ENCODE measurements around the gene CEP250. TPM values are rescaled to one million over a fixed set of nuclear protein-coding genes. Genes with fewer than 3 reads are reported as not detected.

Gene CEP250
- total RNA-seq, 1 experiment from 2014 or later, result 41.0 TPM

DNA sequence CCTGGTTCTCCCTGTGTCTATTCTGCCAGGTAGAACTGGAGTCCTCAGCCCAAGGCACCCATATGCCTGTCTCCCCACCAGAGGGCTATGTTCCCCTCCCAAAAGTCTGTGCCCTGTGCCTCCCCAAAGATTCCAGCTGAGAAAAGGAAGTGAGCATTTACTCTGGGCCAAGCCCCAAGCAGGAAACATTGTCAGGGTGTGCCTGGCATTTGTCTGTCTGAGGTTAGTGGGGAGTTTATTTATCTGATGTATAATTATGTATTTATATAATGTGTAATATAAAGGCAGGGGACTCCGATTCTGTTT is 23.0 kb upstream of the CEP250 start:
- no peak overlapping the region for H3K4me3 Mint-ChIP-seq (ENCODE audit: unreplicated experiment)
- no peaks in the 10 kb centered on the region for H3K9me3 Mint-ChIP-seq (ENCODE audit: unreplicated experiment)
- intact Hi-C loops (cut with micrococcal nuclease), result no loop called here
- DNase-seq (ENCODE audit: unreplicated experiment), result no peak
- H3K36me3 Mint-ChIP-seq (ENCODE audit: insufficient read depth, unreplicated experiment), result no peaks in the 10 kb centered on the region
- H3K27me3 Mint-ChIP-seq (ENCODE audit: insufficient read depth, unreplicated experiment), result no peaks in the 10 kb centered on the region
- no peaks in the 10 kb centered on the region for H3K4me1 Mint-ChIP-seq (ENCODE audit: insufficient read depth, unreplicated experiment)
- POLR2A ChIA-PET, result interaction anchor here (1.0 to 1.2 kb wide), 2 partner anchors 21 to 522 kb away, joined by 3 to 4 read pairs; partner anchors contain the start of gene SCAND1
- TF ChIP-seq, protein P1, sequence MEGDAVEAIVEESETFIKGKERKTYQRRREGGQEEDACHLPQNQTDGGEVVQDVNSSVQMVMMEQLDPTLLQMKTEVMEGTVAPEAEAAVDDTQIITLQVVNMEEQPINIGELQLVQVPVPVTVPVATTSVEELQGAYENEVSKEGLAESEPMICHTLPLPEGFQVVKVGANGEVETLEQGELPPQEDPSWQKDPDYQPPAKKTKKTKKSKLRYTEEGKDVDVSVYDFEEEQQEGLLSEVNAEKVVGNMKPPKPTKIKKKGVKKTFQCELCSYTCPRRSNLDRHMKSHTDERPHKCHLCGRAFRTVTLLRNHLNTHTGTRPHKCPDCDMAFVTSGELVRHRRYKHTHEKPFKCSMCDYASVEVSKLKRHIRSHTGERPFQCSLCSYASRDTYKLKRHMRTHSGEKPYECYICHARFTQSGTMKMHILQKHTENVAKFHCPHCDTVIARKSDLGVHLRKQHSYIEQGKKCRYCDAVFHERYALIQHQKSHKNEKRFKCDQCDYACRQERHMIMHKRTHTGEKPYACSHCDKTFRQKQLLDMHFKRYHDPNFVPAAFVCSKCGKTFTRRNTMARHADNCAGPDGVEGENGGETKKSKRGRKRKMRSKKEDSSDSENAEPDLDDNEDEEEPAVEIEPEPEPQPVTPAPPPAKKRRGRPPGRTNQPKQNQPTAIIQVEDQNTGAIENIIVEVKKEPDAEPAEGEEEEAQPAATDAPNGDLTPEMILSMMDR (IDR thresholded peaks at IDR 0.05; ENCODE audit: unreplicated experiment), result no peak
- no peak overlapping the region for H3K27ac Mint-ChIP-seq (ENCODE audit: low read depth, unreplicated experiment)
- CTCF ChIA-PET, result interaction anchor here (0.6 to 2.1 kb wide), 4 partner anchors 9 to 149 kb away, joined by 3 to 10 read pairs (median 4); no protein-coding TSS in a partner anchor
- BruUV-seq (replicated peaks), result no TSS peak

DNA sequence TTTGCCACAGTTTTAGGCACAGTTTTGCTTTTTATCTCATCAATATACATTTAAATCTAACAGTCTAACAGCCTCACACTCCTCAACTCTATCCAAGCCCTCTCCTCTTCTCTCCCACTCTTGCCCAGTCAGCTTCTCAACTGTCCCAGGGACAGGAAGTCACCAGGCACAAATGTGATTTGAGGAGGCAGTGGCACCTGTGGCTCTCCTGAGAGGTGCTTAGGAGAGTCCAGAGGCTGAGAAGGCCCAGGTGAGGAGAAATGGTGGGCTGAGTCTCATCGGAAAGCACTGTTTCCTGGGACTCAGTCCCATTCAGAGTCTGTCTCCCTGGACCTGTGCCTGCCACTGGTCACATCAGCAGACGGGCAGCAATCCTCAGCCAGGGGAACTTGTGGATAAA is 22.1 kb upstream of the CEP250 start:
- H3K27me3 Mint-ChIP-seq (ENCODE audit: insufficient read depth, unreplicated experiment), result no peaks in the 10 kb centered on the region
- no peak overlapping the region for H3K4me3 Mint-ChIP-seq (ENCODE audit: unreplicated experiment)
- intact Hi-C loops (cut with micrococcal nuclease), result no loop called here
- DNase-seq (ENCODE audit: unreplicated experiment), result no peak
- no peak overlapping the region for H3K27ac Mint-ChIP-seq (ENCODE audit: low read depth, unreplicated experiment)
- peaks cover 1% of the 10 kb centered on the region for H3K4me1 Mint-ChIP-seq (ENCODE audit: insufficient read depth, unreplicated experiment)
- H3K9me3 Mint-ChIP-seq (ENCODE audit: unreplicated experiment), result no peaks in the 10 kb centered on the region
- BruUV-seq (replicated peaks), result no TSS peak
- ChIA-PET POLR2A (interaction anchor here (0.6 to 1.0 kb wide), 2 partner anchors 20 to 40 kb away, joined by 3 read pairs; no protein-coding TSS in a partner anchor), CTCF (no interaction called here)
- TF ChIP-seq, protein P1 (IDR thresholded peaks at IDR 0.05; ENCODE audit: unreplicated experiment), result no peak
- no peaks in the 10 kb centered on the region for H3K36me3 Mint-ChIP-seq (ENCODE audit: insufficient read depth, unreplicated experiment)

DNA sequence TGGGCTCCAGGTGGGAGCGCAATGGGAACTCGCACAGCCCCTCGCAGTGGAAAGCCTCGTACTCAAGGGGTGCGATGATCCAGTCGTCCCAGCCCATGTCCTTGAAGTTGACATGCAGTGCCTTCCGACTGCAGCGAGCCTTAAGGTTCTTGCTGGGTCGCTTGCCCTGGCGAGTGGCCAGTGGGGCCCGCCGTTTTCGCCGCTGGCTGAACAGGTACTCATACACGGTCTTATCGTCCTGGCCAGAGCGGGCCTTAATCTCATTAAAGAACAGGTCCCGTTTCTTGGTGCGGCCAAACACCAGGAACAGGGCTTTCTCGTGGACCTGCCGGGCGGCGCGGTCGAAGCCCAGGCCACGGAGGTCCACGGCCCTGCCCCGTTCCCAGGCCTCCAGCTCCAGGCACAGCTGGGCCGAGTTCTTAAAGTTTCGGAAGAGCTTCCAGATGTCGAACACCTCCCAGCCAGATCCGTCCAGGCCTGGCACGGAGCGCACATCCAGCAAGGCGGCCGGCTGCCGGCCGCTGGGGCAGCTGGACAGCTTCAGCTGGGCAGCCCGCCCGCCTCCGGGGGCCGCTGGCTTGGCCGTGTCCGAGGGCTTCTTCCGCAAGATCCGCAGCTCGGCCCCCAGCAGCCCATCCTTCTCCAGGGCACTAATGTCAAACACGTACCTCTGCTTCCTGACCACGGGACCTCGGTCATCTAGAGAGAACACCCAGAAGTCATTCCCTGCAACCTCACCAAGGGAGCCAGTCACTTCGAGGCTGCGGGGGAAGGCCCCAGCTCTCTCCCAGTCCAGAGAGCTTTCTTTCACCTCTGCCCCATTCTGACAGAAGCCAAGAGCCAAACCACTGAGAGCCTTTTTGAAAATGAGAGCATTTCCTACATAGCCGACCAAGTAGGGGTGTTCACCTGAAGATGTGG is 21.1 kb upstream of the CEP250 start:
- peaks cover 10% of the 10 kb centered on the region for H3K4me1 Mint-ChIP-seq (ENCODE audit: insufficient read depth, unreplicated experiment)
- intact Hi-C loops (cut with micrococcal nuclease), result no loop called here
- no TSS peak for BruUV-seq (replicated peaks)

DNA sequence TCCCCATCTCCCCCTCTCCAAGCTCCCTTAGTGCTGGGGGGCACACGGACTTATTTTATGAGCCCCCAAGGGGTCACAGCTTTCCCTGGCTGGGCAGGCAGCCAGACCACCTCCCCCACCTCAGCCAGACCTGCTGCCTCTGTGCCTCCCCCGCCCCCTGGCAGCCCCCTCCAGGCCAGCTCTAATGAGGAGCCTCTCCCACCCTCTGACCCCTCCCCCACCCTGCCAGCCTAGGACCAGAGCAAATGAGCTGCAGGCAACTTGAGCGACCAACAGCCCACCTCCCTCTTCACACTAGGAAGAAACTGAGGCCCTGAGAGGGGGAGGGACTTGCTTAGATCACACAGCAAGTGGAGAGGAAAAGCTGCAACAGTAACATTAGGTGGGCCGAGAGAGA is 19.2 kb upstream of the CEP250 start:
- Mint-ChIP-seq H3K27me3 (ENCODE audit: insufficient read depth, unreplicated experiment) (no peaks in the 10 kb centered on the region), H3K27ac (ENCODE audit: low read depth, unreplicated experiment) (no peak overlapping the region), H3K9me3 (ENCODE audit: unreplicated experiment) (no peaks in the 10 kb centered on the region), H3K36me3 (ENCODE audit: insufficient read depth, unreplicated experiment) (no peaks in the 10 kb centered on the region), H3K4me1 (ENCODE audit: insufficient read depth, unreplicated experiment) (peaks cover 10% of the 10 kb centered on the region), H3K4me3 (ENCODE audit: unreplicated experiment) (no peak overlapping the region)
- POLR2A ChIA-PET, result interaction anchor here (1.3 to 17.4 kb wide), 2 partner anchors 19 to 132 kb away, joined by 3 to 253 read pairs; partner anchors contain the start of gene CEP250
- DNase-seq (ENCODE audit: unreplicated experiment), result no peak
- BruUV-seq (replicated peaks), result no TSS peak
- TF ChIP-seq, protein P1 (IDR thresholded peaks at IDR 0.05; ENCODE audit: unreplicated experiment), result no peak
- CTCF ChIA-PET, result interaction anchor here (1.0 to 16.8 kb wide), 4 partner anchors 8 to 130 kb away, joined by 3 to 374 read pairs (median 28); no protein-coding TSS in a partner anchor
- intact Hi-C loops (cut with micrococcal nuclease), result no loop called here

More for the DNA sequence above, 21.1 kb upstream of the CEP250 start:
- no peak for DNase-seq (ENCODE audit: unreplicated experiment)
- Mint-ChIP-seq H3K27ac (ENCODE audit: low read depth, unreplicated experiment) (no peak overlapping the region), H3K4me3 (ENCODE audit: unreplicated experiment) (no peak overlapping the region), H3K9me3 (ENCODE audit: unreplicated experiment) (no peaks in the 10 kb centered on the region), H3K27me3 (ENCODE audit: insufficient read depth, unreplicated experiment) (no peaks in the 10 kb centered on the region), H3K36me3 (ENCODE audit: insufficient read depth, unreplicated experiment) (no peaks in the 10 kb centered on the region)
- ChIA-PET POLR2A (interaction anchor here (17.4 kb wide), 1 partner anchor 130 kb away, joined by 253 read pairs; no protein-coding TSS in a partner anchor), CTCF (interaction anchor here (1.1 to 16.8 kb wide), 3 partner anchors 13 to 128 kb away, joined by 4 to 374 read pairs (median 20); no protein-coding TSS in a partner anchor)
- TF ChIP-seq, protein P1 (IDR thresholded peaks at IDR 0.05; ENCODE audit: unreplicated experiment), result no peak

Data from MCF 10A (cell line).